Endometrium (tissue), 2 donors: ENCODE data around the gene MTHFSD.

ENCODE experiments used
- FAIRE-seq: peaks from 2 replicates; lab custom pipeline; 2012; peaks lifted over from hg19 to GRCh38; lab: Jason Lieb, UNC
- donor health status: control.
- donor health status: control.

MTHFSD gene

DNA sequence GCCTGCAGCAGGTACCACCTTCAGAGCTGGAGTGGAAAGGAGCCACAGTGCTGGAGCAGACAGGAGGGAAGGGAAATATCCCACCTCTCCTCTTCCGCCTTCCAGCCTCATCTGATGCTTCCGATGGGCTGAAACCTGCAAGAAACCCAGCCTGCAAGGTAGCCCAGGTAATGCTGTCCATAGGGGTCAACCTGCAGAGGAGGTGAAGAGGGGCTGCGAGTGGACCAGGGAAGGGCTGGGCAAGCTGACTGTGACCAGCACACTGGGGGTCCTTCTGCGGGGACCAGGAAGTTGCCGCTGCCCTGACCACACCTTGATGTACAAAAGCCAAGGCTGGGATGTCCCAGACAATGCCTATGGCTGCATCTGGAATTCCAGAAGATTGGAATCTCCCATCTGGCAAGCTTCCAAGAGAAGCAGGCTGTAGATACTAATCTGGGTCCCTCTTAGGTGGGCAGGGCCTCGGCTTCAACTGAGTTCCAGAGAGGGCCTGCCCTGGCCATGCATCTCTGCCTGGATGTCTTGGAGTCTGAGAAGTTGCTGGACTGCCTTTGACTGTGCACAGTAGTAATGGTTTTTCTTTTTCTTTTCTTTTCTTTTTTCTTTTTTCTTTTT is 29.1 kb upstream of the MTHFSD start:
- no peak for FAIRE-seq

GRCh38 chr16:86581458-86581857 is 26.4 kb upstream of the MTHFSD start:
- no peak for FAIRE-seq

DNA sequence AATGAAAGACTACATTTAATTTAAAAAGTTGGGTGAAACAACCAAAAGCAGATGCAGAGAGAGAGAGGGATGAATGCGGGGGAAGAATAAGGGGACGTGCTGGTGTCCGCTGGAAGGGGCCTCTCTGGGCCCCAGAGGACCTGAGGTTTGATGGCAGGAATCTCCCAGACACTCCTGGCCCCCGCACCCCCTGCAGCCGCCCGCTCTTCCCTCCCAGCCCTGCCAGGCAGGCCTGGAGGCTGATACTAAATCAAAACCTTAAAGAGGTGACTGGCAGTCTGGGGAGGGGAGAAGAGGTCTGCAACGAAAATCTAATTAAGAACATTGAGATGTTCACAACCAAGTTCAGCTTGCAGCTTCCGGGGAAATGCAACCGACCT is 25.7 kb upstream of the MTHFSD start:
- no peak for FAIRE-seq

- FAIRE-seq: no peak
Measured at GRCh38 chr16:86580063-86580790, 25.2 kb upstream of the MTHFSD start.

DNA sequence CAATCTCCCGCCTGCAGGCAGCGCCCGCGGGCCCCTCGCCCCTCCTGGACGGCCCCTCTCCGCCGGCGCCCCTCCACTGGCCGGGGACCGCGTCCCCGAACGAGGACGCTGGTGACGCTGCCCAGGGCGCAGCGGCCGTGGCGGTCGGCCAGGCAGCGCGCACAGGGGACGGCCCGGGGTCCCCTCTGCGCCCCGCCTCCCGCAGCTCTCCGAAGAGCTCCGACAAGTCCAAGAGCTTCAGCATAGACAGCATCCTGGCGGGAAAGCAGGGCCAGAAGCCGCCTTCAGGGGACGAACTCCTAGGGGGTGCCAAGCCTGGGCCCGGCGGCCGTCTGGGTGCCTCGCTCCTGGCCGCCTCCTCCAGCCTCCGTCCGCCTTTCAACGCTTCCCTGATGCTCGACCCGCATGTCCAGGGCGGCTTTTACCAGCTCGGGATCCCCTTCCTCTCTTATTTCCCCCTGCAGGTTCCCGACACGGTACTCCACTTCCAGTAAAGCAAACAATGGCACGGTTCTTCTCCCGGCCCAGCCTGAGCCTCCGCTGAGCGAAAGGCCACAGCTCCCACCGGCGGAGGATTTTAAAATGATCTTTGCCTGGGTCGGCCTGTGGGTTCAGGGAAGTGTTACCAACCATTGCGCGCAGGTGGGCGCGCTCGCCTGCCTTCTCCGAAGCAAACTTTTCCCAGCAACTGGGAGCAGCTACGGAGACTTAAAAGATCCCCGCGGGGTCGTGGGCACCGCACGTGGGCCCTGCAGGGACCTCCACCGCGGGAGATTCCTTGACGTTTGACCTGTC is 24.4 kb upstream of the MTHFSD start:
- FAIRE-seq: no peak

GRCh38 chr16:86578611-86579267 is 23.7 kb upstream of the MTHFSD start:
- no peak for FAIRE-seq

DNA sequence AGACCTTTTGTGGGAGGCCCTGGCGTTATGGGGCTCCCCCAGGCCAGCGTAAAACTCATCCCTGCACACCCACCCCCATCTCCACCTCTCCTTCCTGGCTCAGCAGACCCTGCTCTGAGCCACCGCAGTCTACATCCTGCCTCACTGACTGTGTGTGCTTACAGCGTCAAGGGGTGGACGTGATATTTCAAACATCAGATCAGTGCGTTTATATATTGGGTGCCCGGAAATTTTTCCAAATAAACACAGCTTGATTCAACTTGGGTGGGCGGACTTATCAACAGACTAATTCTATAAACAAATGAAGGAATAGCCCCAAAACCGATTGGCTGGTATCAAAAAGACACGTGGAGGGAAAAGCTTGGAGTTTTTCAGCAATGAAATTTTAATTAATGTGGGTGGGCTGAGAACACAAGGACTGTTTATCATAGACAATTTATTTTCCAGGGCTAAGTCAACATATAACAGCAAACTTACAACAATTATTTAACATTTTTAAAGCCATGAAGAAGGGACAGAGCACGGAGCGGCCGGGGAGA is 23.1 kb upstream of the MTHFSD start, which contains the start of gene FOXL1:
Gene FOXL1, plus strand, starts transcription at position 489 of the 539 bp plus-strand sequence. CDS start 175 bp downstream, outside the sequence.
- FAIRE-seq: no peak

- FAIRE-seq: no peak
Measured at GRCh38 chr16:86577314-86577971, 22.4 kb upstream of the MTHFSD start.

- FAIRE-seq: no peak
Measured at GRCh38 chr16:86576591-86577313, 21.7 kb upstream of the MTHFSD start.

DNA sequence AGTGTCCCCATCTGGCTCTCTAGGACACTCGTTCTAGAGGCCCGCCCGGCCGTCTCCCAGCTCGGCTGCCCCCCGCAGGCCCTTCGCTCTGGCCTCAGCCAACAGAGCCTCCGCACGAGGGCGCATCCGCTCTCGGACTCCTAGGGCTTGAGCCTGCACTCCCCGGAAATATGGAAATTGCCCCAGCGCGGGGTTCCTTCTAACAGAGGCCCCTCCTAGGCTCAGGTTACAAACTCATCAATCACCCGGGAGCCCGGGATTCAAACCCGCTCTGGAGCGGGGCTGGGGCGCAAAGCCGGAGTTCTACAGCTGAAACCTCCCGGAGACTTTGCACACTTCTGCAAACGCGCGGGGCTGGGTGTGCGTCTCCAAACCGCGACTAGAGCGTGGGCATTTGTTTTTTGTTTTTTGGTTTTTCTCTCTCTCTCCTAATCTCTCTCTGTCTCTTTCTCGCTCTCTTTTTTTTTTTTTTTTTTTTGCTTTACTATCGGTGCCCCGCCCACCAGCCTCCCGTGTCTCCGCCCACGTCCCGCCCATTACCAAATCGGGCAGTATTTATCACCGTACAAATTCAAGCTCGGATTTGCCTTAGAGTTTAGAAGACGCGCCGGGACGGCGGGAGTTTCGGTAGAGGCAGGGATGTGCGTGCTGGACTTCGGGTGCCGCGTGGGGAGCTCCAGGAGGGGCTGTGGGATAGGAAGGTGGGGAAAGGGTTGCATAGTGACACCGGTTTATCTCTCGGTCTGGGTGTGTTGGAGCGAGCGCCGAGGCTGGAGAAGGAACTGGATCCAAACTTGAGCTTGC is 20.9 kb upstream of the MTHFSD start:
- no peak for FAIRE-seq

DNA sequence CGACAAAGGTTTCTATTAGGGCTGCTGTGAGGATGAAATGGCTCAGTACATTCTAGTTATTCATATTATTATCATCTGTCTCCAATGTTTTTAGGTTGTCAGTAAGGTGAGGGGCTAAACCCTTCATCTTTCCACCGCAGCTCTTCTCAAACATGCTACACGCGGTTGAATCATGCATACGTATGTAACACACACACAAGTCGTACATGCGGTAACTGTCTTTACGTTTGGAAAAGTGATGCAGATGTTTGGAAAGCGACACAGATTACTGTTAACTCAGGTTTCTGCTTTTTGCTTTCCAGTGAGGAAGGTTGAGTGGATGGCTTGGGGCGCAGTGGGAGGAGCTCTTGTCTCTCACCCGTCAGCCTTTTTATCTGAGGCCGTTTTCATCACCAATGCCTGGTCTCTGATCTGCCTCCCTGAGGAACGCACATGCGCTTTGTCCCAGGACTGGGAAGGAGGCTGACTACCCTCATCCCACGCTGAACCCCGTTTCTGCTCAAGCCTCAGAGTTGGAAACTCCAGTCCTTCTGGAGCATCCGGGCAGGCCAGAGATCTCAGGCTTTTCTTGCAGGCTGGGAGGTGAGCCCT is 20.2 kb upstream of the MTHFSD start:
- FAIRE-seq: no peak

- no peak for FAIRE-seq
Measured at GRCh38 chr16:86574646-86575045, 19.6 kb upstream of the MTHFSD start.

- FAIRE-seq: no peak
Measured at GRCh38 chr16:86573646-86574508, 18.8 kb upstream of the MTHFSD start.

DNA sequence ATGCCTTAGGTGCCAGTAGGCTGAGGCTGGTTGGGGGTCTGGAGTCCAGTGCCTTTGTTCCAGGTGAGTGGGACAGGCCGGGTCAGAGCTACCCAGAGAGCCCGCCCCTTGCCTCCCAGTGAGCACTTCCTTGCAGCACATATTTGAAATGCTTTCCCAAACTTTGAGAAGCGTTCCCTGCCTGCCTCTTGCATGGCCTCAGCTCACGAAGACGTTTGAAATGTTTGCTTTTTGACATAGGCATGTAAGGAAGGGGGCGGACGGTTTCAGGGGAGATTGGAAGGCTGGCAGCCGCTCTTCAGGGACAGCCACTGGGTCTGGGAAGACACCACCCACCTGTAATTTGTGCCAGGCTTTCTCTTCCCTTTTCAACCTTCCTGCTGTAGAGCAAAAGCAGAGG is 18.2 kb upstream of the MTHFSD start:
- FAIRE-seq: no peak

DNA sequence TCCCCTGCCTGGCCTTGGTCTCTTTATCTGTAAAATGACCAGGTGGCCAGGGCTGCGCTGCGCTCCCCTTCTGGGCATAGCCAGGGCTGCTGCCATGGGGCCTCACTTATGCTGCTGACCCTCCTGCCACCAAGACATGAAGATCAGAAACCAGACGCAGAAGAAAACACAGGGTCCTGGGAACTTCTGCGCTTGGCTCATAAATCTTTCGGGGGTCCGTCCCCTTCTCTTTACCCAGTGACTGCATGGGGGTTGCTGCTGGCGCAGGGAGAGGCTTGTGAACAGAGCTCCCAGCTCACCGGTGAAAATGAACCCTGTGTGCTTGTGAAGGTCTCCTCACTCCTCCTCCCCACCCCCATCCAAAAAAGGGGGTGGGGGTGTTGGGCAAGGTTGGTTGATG is 17.6 kb upstream of the MTHFSD start:
- no peak for FAIRE-seq

- FAIRE-seq: no peak
Measured at GRCh38 chr16:86572041-86572521, 17.0 kb upstream of the MTHFSD start.

DNA sequence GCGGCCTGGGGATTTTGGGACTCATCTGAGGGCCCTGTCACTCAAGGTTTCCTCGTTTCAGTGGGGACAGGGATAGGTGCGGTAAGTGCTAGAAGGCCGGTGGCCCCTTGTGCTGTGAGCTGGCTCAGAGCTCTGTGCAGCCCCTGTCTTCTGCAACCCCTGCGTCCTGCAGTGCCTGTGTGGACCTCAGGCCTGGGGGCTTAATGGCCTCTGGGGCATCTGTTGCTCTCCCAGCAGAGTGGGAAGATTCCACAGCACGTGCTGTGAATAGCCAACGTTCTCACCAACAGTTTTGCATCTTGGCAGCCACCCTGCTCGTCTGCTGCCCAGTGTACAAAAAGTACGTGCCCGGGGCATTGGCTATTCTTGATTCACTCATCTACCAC is 16.5 kb upstream of the MTHFSD start:
- no peak for FAIRE-seq
